Chondrocyte (in vitro differentiated cells): ENCODE results near the gene GRHL1. TPM values are rescaled to one million over a fixed set of nuclear protein-coding genes. Genes with fewer than 3 reads are reported as not detected.

Experiments used
- DNase-seq: peaks from one replicate; pipeline ENCODE4 v3.0.0; 2021; ENCODE audit warnings: mixed read lengths, low spot score
- H3K27ac Mint-ChIP-seq: one replicate; pipeline ENCODE4 v1.8.0; 2021; ENCODE audit warnings: mild to moderate bottlenecking, moderate library complexity, mixed read lengths; ENCODE audit not compliant: unreplicated experiment
- H3K27me3 Mint-ChIP-seq: 2 replicates; pipeline ENCODE4 v1.8.0; 2021; ENCODE audit warnings: low read depth, mixed read lengths
- H3K36me3 Mint-ChIP-seq: 2 replicates; pipeline ENCODE4 v1.8.0; 2021; ENCODE audit warnings: low read depth, mixed read lengths
- H3K4me1 Mint-ChIP-seq: 2 replicates; pipeline ENCODE4 v1.8.0; 2021; ENCODE audit warnings: low read depth, mild to moderate bottlenecking, mixed read lengths
- H3K4me3 Mint-ChIP-seq: one replicate; pipeline ENCODE4 v1.8.0; 2021; ENCODE audit warnings: mild to moderate bottlenecking, moderate library complexity, mixed read lengths; ENCODE audit not compliant: unreplicated experiment
- H3K9me3 Mint-ChIP-seq: 2 replicates; pipeline ENCODE4 v1.8.0; 2021; ENCODE audit warnings: low read depth, mixed read lengths
- total RNA-seq: library from RNA; stranded (reverse); gene quantifications from 3 replicates; pipeline ENCODE4 v1.2.1, GENCODE V29; 2021
- TF ChIP-seq, protein P1 (sequence below): fragments of 200-600 bp; sonication (generic); IDR thresholded peaks from 2 replicates; pipeline ENCODE4 v1.5.0; 2021; ENCODE audit warnings: antibody characterized with exemption, mild to moderate bottlenecking, moderate library complexity

Gene GRHL1
- total RNA-seq, 1 donor from 2014 or later = 0.42 TPM

- Mint-ChIP-seq H3K4me3 (no peak overlapping the region), H3K27ac (no peak overlapping the region), H3K36me3 (no peaks in the 10 kb centered on the region), H3K27me3 (no peaks in the 10 kb centered on the region), H3K4me1 (peaks cover 16% of the 10 kb centered on the region), H3K9me3 (no peaks in the 10 kb centered on the region)
- DNase-seq = no peak
- TF ChIP-seq, protein P1, sequence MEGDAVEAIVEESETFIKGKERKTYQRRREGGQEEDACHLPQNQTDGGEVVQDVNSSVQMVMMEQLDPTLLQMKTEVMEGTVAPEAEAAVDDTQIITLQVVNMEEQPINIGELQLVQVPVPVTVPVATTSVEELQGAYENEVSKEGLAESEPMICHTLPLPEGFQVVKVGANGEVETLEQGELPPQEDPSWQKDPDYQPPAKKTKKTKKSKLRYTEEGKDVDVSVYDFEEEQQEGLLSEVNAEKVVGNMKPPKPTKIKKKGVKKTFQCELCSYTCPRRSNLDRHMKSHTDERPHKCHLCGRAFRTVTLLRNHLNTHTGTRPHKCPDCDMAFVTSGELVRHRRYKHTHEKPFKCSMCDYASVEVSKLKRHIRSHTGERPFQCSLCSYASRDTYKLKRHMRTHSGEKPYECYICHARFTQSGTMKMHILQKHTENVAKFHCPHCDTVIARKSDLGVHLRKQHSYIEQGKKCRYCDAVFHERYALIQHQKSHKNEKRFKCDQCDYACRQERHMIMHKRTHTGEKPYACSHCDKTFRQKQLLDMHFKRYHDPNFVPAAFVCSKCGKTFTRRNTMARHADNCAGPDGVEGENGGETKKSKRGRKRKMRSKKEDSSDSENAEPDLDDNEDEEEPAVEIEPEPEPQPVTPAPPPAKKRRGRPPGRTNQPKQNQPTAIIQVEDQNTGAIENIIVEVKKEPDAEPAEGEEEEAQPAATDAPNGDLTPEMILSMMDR = no peak
Observed at GRCh38 chr2:9968553-9969497, 17.3 kb downstream of the GRHL1 start.

GRCh38 chr2:9970200-9971044 lies 18.9 kb downstream of the GRHL1 start:
- TF ChIP-seq, protein P1 = no peak
- no peaks in the 10 kb centered on the region for H3K9me3 Mint-ChIP-seq
- H3K27me3 Mint-ChIP-seq = no peaks in the 10 kb centered on the region
- H3K27ac Mint-ChIP-seq = no peak overlapping the region
- no peaks in the 10 kb centered on the region for H3K36me3 Mint-ChIP-seq
- peaks cover 32% of the 10 kb centered on the region for H3K4me1 Mint-ChIP-seq
- no peak for DNase-seq
- no peak overlapping the region for H3K4me3 Mint-ChIP-seq

DNA sequence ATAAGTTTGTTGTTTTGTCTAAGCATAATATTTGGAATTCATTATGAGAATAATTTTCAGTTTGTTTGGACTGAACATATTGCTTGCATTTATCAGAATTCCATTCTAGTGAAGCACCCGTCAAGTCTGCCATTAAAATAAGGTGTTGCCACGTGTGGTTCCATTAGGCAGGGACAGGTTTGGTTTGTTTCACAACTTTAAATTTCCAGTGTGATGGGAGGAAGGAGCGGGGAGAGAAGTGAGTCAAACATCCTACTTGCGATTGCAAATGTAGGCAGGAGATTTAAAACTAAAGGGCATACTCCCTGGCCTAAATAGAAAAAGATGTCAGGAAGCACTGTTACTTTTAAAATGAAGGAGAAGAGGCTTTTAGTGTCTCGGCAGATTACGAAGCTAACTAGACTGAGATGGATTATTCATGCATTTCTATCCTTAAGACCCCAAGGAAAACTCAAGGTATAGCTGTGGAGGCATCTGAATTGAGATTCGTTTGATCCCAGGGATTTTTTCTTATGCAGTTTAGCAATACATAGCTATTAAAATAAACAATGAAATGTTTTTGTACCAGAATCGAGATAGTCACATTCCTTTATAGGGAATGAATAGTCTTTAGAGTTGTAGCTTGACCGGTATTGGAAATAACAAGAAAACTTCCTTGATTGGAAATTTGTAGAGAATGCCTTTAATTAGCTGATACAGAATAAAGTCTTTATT lies 19.8 kb downstream of the GRHL1 start:
- Mint-ChIP-seq H3K9me3 (no peaks in the 10 kb centered on the region), H3K27me3 (no peaks in the 10 kb centered on the region), H3K36me3 (no peaks in the 10 kb centered on the region), H3K27ac (no peak overlapping the region), H3K4me3 (no peak overlapping the region), H3K4me1 (peaks cover 40% of the 10 kb centered on the region)
- no peak for DNase-seq
- TF ChIP-seq, protein P1 = no peak

DNA sequence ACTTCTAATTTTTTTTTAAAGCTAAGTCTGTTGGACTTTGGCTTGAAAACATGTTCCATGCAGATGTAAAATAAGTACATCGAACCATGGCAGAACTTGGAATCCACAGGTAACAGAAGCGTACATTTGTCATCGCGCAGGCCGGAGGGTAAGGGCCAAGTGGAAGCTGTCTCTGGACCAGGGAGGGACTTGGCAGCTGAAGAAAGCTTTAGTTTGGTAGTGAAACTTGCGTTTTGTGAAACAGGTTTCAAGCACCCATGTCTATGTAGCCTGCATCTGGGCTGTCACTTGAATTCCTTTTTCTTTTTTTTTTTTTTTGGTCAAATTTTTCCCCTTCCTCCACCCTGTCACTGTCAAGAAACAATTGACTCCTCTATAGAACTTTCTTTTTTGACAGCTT lies 20.4 kb downstream of the GRHL1 start:
- no peaks in the 10 kb centered on the region for H3K27me3 Mint-ChIP-seq
- peaks cover 46% of the 10 kb centered on the region for H3K4me1 Mint-ChIP-seq
- no peak overlapping the region for H3K27ac Mint-ChIP-seq
- no peaks in the 10 kb centered on the region for H3K9me3 Mint-ChIP-seq
- H3K36me3 Mint-ChIP-seq = no peaks in the 10 kb centered on the region
- TF ChIP-seq, protein P1 = no peak
- no peak overlapping the region for H3K4me3 Mint-ChIP-seq
- no peak for DNase-seq
